Measurements from ENCODE around the gene RTP4. TPM values are rescaled to one million over a fixed set of nuclear protein-coding genes. Genes with fewer than 3 reads are reported as not detected.

The RTP4 gene
- total and polyA plus RNA-seq, 10 of the 15 experiments (the other 5 are each of a cell fraction or from before 2014, with no cell fraction given): 2.2 to 6.5 (median 3.9) TPM

- BruUV-seq (replicated peaks): no TSS peak
- no peaks in the 10 kb centered on the region for H3K27me3 ChIP-seq (replicated peaks in 1 of 2; ENCODE audit: control insufficient read depth in 2 of 2, insufficient read depth in 2 of 2, low read length in 1 of 2)
- no peak for TF ChIP-seq MEF2B (IDR thresholded peaks at IDR 0.05; ENCODE audit: partially characterized antibody, poor library complexity, severe bottlenecking)
- no peak for TF ChIP-seq YY1 (IDR thresholded peaks at IDR 0.05; ENCODE audit: low read depth, low read length)
- TF ChIP-seq IRF4 (IDR thresholded peaks at IDR 0.05; ENCODE audit: low read depth, low read length): no peak
- in situ Hi-C loops (cut with MboI) (no loop called here), intact Hi-C loops (cut with micrococcal nuclease; ENCODE audit: unreplicated experiment) (no loop called here)
- no peak overlapping the region for H3K4me2 ChIP-seq (ENCODE audit: control insufficient read depth, insufficient read depth)
- no peak overlapping the region for H3K4me3 ChIP-seq
- ATAC-seq (no peak), FAIRE-seq (no peak), DNase-seq (ENCODE audit: low read depth, low spot score) (no peak)
- RAD21 ChIA-PET (ENCODE audit: unreplicated experiment): no interaction called here
- H3K9me3 ChIP-seq (replicated peaks; ENCODE audit: control insufficient read depth, insufficient read depth, low read length): no peaks in the 10 kb centered on the region; the same call in 2 of the 3 replicates
- no peaks in the 10 kb centered on the region for H3K36me3 ChIP-seq (ENCODE audit: control insufficient read depth in 2 of 2, insufficient read depth in 2 of 2, low read length in 1 of 2)
- no peak overlapping the region for H3K27ac ChIP-seq (ENCODE audit: control insufficient read depth, insufficient read depth)
- peaks cover 4% of the 10 kb centered on the region; the same call in 1 of the 2 replicates for H3K4me1 ChIP-seq (ENCODE audit: control insufficient read depth, insufficient read depth, low read length)
- SMC1A ChIA-PET (ENCODE audit: uncharacterized antibody, unreplicated experiment): no interaction called here
- CTCF ChIA-PET: interaction anchor here (1.2 kb wide), 1 partner anchor 10 kb away, joined by 5 read pairs; the partner anchor contains the start of gene RTP4
- POLR2A ChIA-PET: no interaction called here
- no peaks in the 10 kb centered on the region for H4K20me1 ChIP-seq (ENCODE audit: control insufficient read depth, insufficient read depth)
- no peaks in the 10 kb centered on the region for H3K79me2 ChIP-seq (ENCODE audit: control insufficient read depth, insufficient read depth, low read length)
- no peak overlapping the region for H2AFZ ChIP-seq (ENCODE audit: control insufficient read depth, low read depth, low read length)
- WGBS (ENCODE audit: insufficient coverage, insufficient replicate concordance, low lambda C conversion rate, missing lambda C conversion rate): 47% methylated on average over 1 of the region's 1 CpG
- H3K9ac ChIP-seq (ENCODE audit: control insufficient read depth, insufficient read depth, low read length): no peak overlapping the region
These were observed 10.1 kb upstream of the RTP4 start for GRCh38 chr3:187358068-187358467.

GRCh38 chr3:187359798-187360486 lies 8.2 kb upstream of the RTP4 start:
- no TSS peak for BruUV-seq (replicated peaks)
- Histone ChIP-seq H2AFZ (ENCODE audit: control insufficient read depth, low read depth, low read length) (no peak overlapping the region), H3K27me3 (replicated peaks in 1 of 2; ENCODE audit: control insufficient read depth in 2 of 2, insufficient read depth in 2 of 2, low read length in 1 of 2) (no peaks in the 10 kb centered on the region), H4K20me1 (ENCODE audit: control insufficient read depth, insufficient read depth) (no peaks in the 10 kb centered on the region), H3K9ac (ENCODE audit: control insufficient read depth, insufficient read depth, low read length) (no peak overlapping the region), H3K4me3 (no peak overlapping the region), H3K79me2 (ENCODE audit: control insufficient read depth, insufficient read depth, low read length) (no peaks in the 10 kb centered on the region), H3K4me1 (ENCODE audit: control insufficient read depth, insufficient read depth, low read length) (peaks cover 4% of the 10 kb centered on the region; the same call in 1 of the 2 replicates), H3K36me3 (ENCODE audit: control insufficient read depth in 2 of 2, insufficient read depth in 2 of 2, low read length in 1 of 2) (no peaks in the 10 kb centered on the region), H3K4me2 (ENCODE audit: control insufficient read depth, insufficient read depth) (no peak overlapping the region), H3K9me3 (replicated peaks; ENCODE audit: control insufficient read depth, insufficient read depth, low read length) (no peaks in the 10 kb centered on the region), H3K27ac (ENCODE audit: control insufficient read depth, insufficient read depth) (no peak overlapping the region)
- RAD21 ChIA-PET (ENCODE audit: unreplicated experiment): no interaction called here
- TF ChIP-seq CHD1 (IDR thresholded peaks at IDR 0.05; ENCODE audit: low read depth, low read length) (no peak), FOXK2 (IDR thresholded peaks at IDR 0.05) (no peak), LARP7 (IDR thresholded peaks at IDR 0.05) (no peak), CBX3 (IDR thresholded peaks at IDR 0.05; ENCODE audit: borderline replicate concordance, low read depth) (no peak), ZZZ3 (IDR thresholded peaks at IDR 0.05; ENCODE audit: control insufficient read depth, insufficient read length, low read depth) (no peak), POLR2AphosphoS5 (IDR thresholded peaks at IDR 0.05; ENCODE audit: low read length) (no peak), SMAD5 (IDR thresholded peaks at IDR 0.05; ENCODE audit: low read depth) (no peak), BMI1 (IDR thresholded peaks at IDR 0.05; ENCODE audit: borderline replicate concordance) (no peak), E2F4 (IDR thresholded peaks at IDR 0.05; ENCODE audit: low read depth, low read length) (no peak), PBX3 (IDR thresholded peaks at IDR 0.05; ENCODE audit: insufficient replicate concordance, low read depth, low read length) (no peak), ZNF622 (IDR thresholded peaks at IDR 0.05) (no peak), SREBF1 (IDR thresholded peaks at IDR 0.05; ENCODE audit: low read length) (no peak), ASH2L (IDR thresholded peaks at IDR 0.05; ENCODE audit: borderline replicate concordance, low read depth) (no peak), KDM1A (IDR thresholded peaks at IDR 0.05; ENCODE audit: borderline replicate concordance) (no peak), ZNF217 (IDR thresholded peaks at IDR 0.05) (no peak)
- intact Hi-C loops (cut with micrococcal nuclease; ENCODE audit: unreplicated experiment): no loop called here
- POLR2A ChIA-PET: no interaction called here
- DNase-seq (ENCODE audit: low read depth, low spot score) (no peak), FAIRE-seq (no peak), ATAC-seq (no peak)
- in situ Hi-C loops (cut with MboI): no loop called here
- SMC1A ChIA-PET (ENCODE audit: uncharacterized antibody, unreplicated experiment): interaction anchor here (0.9 to 1.5 kb wide), 2 partner anchors 8 to 13 kb away, joined by 3 to 4 read pairs; partner anchors contain the start of gene RTP4
- CTCF ChIA-PET: no interaction called here
- 76% methylated on average over 7 of the region's 7 CpGs for WGBS (ENCODE audit: insufficient coverage, insufficient replicate concordance, low lambda C conversion rate, missing lambda C conversion rate)
